Measurements from ENCODE around the gene LRRC37B. TPM values are rescaled to one million over a fixed set of nuclear protein-coding genes. Genes with fewer than 3 reads are reported as not detected.
A peak's percentile ranks its signal among the peaks of the same experiment; 100 is the strongest.
"Not testable (repeated sequence)": the region's sequence is repeated elsewhere in the genome, so short reads cannot be mapped to it uniquely, and the experiment has no call there.

LRRC37B gene
- total RNA-seq, 1 donor from 2014 or later, result 18.2 TPM

GRCh38 chr17:32016231-32016630 is 9.0 kb downstream of the LRRC37B start:
- no peak for DNase-seq (ENCODE audit: low spot score)
- H3K27me3 Mint-ChIP-seq (ENCODE audit: unreplicated experiment), result no peaks in the 10 kb centered on the region
- no peak overlapping the region for H3K27ac Mint-ChIP-seq (ENCODE audit: unreplicated experiment)
- no peak for TF ChIP-seq CTCF (IDR thresholded peaks at IDR 0.05; ENCODE audit: unreplicated experiment)
- H3K36me3 Mint-ChIP-seq (ENCODE audit: low read depth, unreplicated experiment), result peaks cover 4% of the 10 kb centered on the region
- no peak overlapping the region for H3K4me3 Mint-ChIP-seq (ENCODE audit: unreplicated experiment)
- H3K4me1 Mint-ChIP-seq (ENCODE audit: unreplicated experiment), result peaks cover 3% of the 10 kb centered on the region
- no peaks in the 10 kb centered on the region for H3K9me3 Mint-ChIP-seq (ENCODE audit: unreplicated experiment)

GRCh38 chr17:32019228-32019627 is 12.0 kb downstream of the LRRC37B start:
- TF ChIP-seq CTCF (IDR thresholded peaks at IDR 0.05; ENCODE audit: unreplicated experiment), result no peak
- Mint-ChIP-seq H3K27me3 (ENCODE audit: unreplicated experiment) (peaks cover 2% of the 10 kb centered on the region), H3K9me3 (ENCODE audit: unreplicated experiment) (no peaks in the 10 kb centered on the region), H3K4me3 (ENCODE audit: unreplicated experiment) (no peak overlapping the region), H3K27ac (ENCODE audit: unreplicated experiment) (no peak overlapping the region), H3K36me3 (ENCODE audit: low read depth, unreplicated experiment) (peaks cover 13% of the 10 kb centered on the region), H3K4me1 (ENCODE audit: unreplicated experiment) (no peaks in the 10 kb centered on the region)
- no peak for DNase-seq (ENCODE audit: low spot score)

- DNase-seq (ENCODE audit: low spot score), result no peak
- Mint-ChIP-seq H3K27ac (ENCODE audit: unreplicated experiment) (no peak overlapping the region), H3K36me3 (ENCODE audit: low read depth, unreplicated experiment) (peaks cover 13% of the 10 kb centered on the region), H3K27me3 (ENCODE audit: unreplicated experiment) (peaks cover 2% of the 10 kb centered on the region), H3K4me3 (ENCODE audit: unreplicated experiment) (no peak overlapping the region), H3K9me3 (ENCODE audit: unreplicated experiment) (no peaks in the 10 kb centered on the region), H3K4me1 (ENCODE audit: unreplicated experiment) (no peaks in the 10 kb centered on the region)
- no peak for TF ChIP-seq CTCF (IDR thresholded peaks at IDR 0.05; ENCODE audit: unreplicated experiment)
Observed at GRCh38 chr17:32020943-32021614, 13.9 kb downstream of the LRRC37B start.

- Mint-ChIP-seq H3K4me3 (ENCODE audit: unreplicated experiment) (no peak overlapping the region), H3K36me3 (ENCODE audit: low read depth, unreplicated experiment) (peaks cover 13% of the 10 kb centered on the region), H3K27me3 (ENCODE audit: unreplicated experiment) (peaks cover 2% of the 10 kb centered on the region), H3K27ac (ENCODE audit: unreplicated experiment) (no peak overlapping the region), H3K9me3 (ENCODE audit: unreplicated experiment) (no peaks in the 10 kb centered on the region), H3K4me1 (ENCODE audit: unreplicated experiment) (no peaks in the 10 kb centered on the region)
- no peak for DNase-seq (ENCODE audit: low spot score)
- TF ChIP-seq CTCF (IDR thresholded peaks at IDR 0.05; ENCODE audit: unreplicated experiment), result no peak
Observed at GRCh38 chr17:32021615-32021955, 14.4 kb downstream of the LRRC37B start.

- H3K9me3 Mint-ChIP-seq (ENCODE audit: unreplicated experiment); DNase-seq (ENCODE audit: low spot score); H3K4me3 Mint-ChIP-seq (ENCODE audit: unreplicated experiment): not testable (repeated sequence)
Observed at GRCh38 chr17:32022554-32022953, 15.4 kb downstream of the LRRC37B start.

GRCh38 chr17:32027271-32027670 is 20.1 kb downstream of the LRRC37B start:
- H3K4me3 Mint-ChIP-seq (ENCODE audit: unreplicated experiment), result peak overlapping the region; percentile 26

More at GRCh38 chr17:32022554-32022953, 15.4 kb downstream of the LRRC37B start:
- H3K27ac Mint-ChIP-seq (ENCODE audit: unreplicated experiment); H3K4me1 Mint-ChIP-seq (ENCODE audit: unreplicated experiment); H3K27me3 Mint-ChIP-seq (ENCODE audit: unreplicated experiment): not testable (repeated sequence)
- H3K36me3 Mint-ChIP-seq (ENCODE audit: low read depth, unreplicated experiment), result peaks cover 20% of the 10 kb centered on the region

More at GRCh38 chr17:32027271-32027670, 20.1 kb downstream of the LRRC37B start:
- H3K9me3 Mint-ChIP-seq (ENCODE audit: unreplicated experiment); DNase-seq (ENCODE audit: low spot score); H3K4me1 Mint-ChIP-seq (ENCODE audit: unreplicated experiment); H3K27me3 Mint-ChIP-seq (ENCODE audit: unreplicated experiment): not testable (repeated sequence)
- Mint-ChIP-seq H3K36me3 (ENCODE audit: low read depth, unreplicated experiment) (peaks cover 11% of the 10 kb centered on the region), H3K27ac (ENCODE audit: unreplicated experiment) (peak overlapping the region; percentile 40)

Measured in endothelial cell (in vitro differentiated cells).